Astrocyte (in vitro differentiated cells and primary cell): ENCODE data around the gene THADA. TPM values are rescaled to one million over a fixed set of nuclear protein-coding genes. Genes with fewer than 3 reads are reported as not detected.

Experiments used
- DNase-seq: peaks from one replicate; pipeline ENCODE4 v3.0.0-alpha.2; 2010; ENCODE audit warnings: low read depth
- FAIRE-seq: peaks from 2 replicates; lab custom pipeline; 2011; peaks lifted over from hg19 to GRCh38; lab: Jason Lieb, UNC
- H2AFZ ChIP-seq: 2 replicates; pipeline ENCODE4 v1.6.0; 2012; ENCODE audit warnings: low read depth, low read length, inconsistent platforms
- H3K27ac ChIP-seq: 2 replicates; pipeline ENCODE4 v1.5.1; 2011; ENCODE audit warnings: low read depth, low read length, inconsistent platforms
- H3K27me3 ChIP-seq: 2 replicates; pipeline ENCODE4 v1.6.0; 2011; ENCODE audit warnings: low read length, inconsistent platforms; ENCODE audit not compliant: insufficient read depth
- H3K36me3 ChIP-seq: 2 replicates; pipeline ENCODE4 v1.5.1; 2011; ENCODE audit warnings: low read length, inconsistent platforms; ENCODE audit not compliant: insufficient read depth
- H3K4me1 ChIP-seq: 2 replicates; pipeline ENCODE4 v1.5.1; 2011; ENCODE audit warnings: low read length, inconsistent platforms; ENCODE audit not compliant: insufficient read depth
- H3K4me2 ChIP-seq: 2 replicates; pipeline ENCODE4 v1.6.0; 2012; ENCODE audit warnings: low read length, inconsistent platforms
- H3K4me3 ChIP-seq: 2 replicates; pipeline ENCODE4 v1.5.1; 2011; ENCODE audit warnings: low read depth, mild to moderate bottlenecking, low read length, inconsistent platforms; ENCODE audit not compliant: insufficient read depth
- H3K79me2 ChIP-seq: 2 replicates; pipeline ENCODE4 v1.6.0; 2012; ENCODE audit warnings: mild to moderate bottlenecking, low read length, inconsistent platforms; ENCODE audit not compliant: insufficient read depth
- H3K9ac ChIP-seq: 2 replicates; pipeline ENCODE4 v1.6.0; 2012; ENCODE audit warnings: mild to moderate bottlenecking, low read length, inconsistent platforms
- H3K9me3 ChIP-seq: 2 replicates; pipeline ENCODE4 v1.5.1; 2012; ENCODE audit warnings: low read depth, mild to moderate bottlenecking, low read length, inconsistent platforms; ENCODE audit not compliant: insufficient read depth
- H4K20me1 ChIP-seq: 2 replicates; pipeline ENCODE4 v1.6.0; 2012; ENCODE audit warnings: low read length, inconsistent platforms; ENCODE audit not compliant: insufficient read depth
- H3K27ac Mint-ChIP-seq: one replicate; pipeline ENCODE4 v1.8.0; 2021; ENCODE audit warnings: mild to moderate bottlenecking, mixed read lengths; ENCODE audit not compliant: unreplicated experiment
- H3K27me3 Mint-ChIP-seq: one replicate; pipeline ENCODE4 v1.8.0; 2021; ENCODE audit warnings: low read depth, mixed read lengths; ENCODE audit not compliant: unreplicated experiment
- H3K36me3 Mint-ChIP-seq: one replicate; pipeline ENCODE4 v1.8.0; 2021; ENCODE audit warnings: low read depth, mixed read lengths; ENCODE audit not compliant: unreplicated experiment
- H3K4me1 Mint-ChIP-seq: one replicate; pipeline ENCODE4 v1.8.0; 2021; ENCODE audit warnings: low read depth, mixed read lengths; ENCODE audit not compliant: unreplicated experiment
- H3K4me3 Mint-ChIP-seq: one replicate; pipeline ENCODE4 v1.8.0; 2021; ENCODE audit warnings: mild to moderate bottlenecking, moderate library complexity, mixed read lengths; ENCODE audit not compliant: unreplicated experiment
- H3K9me3 Mint-ChIP-seq: one replicate; pipeline ENCODE4 v1.8.0; 2021; ENCODE audit warnings: mild to moderate bottlenecking, mixed read lengths; ENCODE audit not compliant: unreplicated experiment
- EZH2 ChIP-seq: IDR thresholded peaks from 2 replicates; pipeline ENCODE4 v1.6.1; 2012; ENCODE audit warnings: mild to moderate bottlenecking, low read length, inconsistent platforms; ENCODE audit not compliant: insufficient read depth
- total RNA-seq: library from RNA; stranded (reverse); gene quantifications from 2 replicates; pipeline ENCODE4 v1.2.1, GENCODE V29; 2021
- TF ChIP-seq, protein P1 (sequence below): IDR thresholded peaks from 2 replicates; pipeline ENCODE4 v1.5.1; 2011; ENCODE audit warnings: low read depth, mild to moderate bottlenecking, inconsistent platforms, low read length, moderate library complexity; ENCODE audit not compliant: insufficient read depth

THADA gene
- total RNA-seq, 1 donor from 2014 or later, result 16.2 TPM

- TF ChIP-seq EZH2, result no peak
- TF ChIP-seq, protein P1, sequence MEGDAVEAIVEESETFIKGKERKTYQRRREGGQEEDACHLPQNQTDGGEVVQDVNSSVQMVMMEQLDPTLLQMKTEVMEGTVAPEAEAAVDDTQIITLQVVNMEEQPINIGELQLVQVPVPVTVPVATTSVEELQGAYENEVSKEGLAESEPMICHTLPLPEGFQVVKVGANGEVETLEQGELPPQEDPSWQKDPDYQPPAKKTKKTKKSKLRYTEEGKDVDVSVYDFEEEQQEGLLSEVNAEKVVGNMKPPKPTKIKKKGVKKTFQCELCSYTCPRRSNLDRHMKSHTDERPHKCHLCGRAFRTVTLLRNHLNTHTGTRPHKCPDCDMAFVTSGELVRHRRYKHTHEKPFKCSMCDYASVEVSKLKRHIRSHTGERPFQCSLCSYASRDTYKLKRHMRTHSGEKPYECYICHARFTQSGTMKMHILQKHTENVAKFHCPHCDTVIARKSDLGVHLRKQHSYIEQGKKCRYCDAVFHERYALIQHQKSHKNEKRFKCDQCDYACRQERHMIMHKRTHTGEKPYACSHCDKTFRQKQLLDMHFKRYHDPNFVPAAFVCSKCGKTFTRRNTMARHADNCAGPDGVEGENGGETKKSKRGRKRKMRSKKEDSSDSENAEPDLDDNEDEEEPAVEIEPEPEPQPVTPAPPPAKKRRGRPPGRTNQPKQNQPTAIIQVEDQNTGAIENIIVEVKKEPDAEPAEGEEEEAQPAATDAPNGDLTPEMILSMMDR, result peak; percentile 9
- Histone ChIP-seq H2AFZ (no peak overlapping the region), H3K36me3 (no peaks in the 10 kb centered on the region), H3K27ac (no peak overlapping the region), H3K4me3 (no peak overlapping the region), H4K20me1 (peaks cover 10% of the 10 kb centered on the region), H3K79me2 (no peaks in the 10 kb centered on the region), H3K9ac (no peak overlapping the region), H3K4me1 (peaks cover 34% of the 10 kb centered on the region), H3K4me2 (no peak overlapping the region), H3K9me3 (no peaks in the 10 kb centered on the region), H3K27me3 (no peaks in the 10 kb centered on the region)
- Mint-ChIP-seq H3K27ac (no peak overlapping the region), H3K4me3 (no peak overlapping the region), H3K27me3 (no peaks in the 10 kb centered on the region), H3K9me3 (no peaks in the 10 kb centered on the region), H3K4me1 (peaks cover 49% of the 10 kb centered on the region), H3K36me3 (peaks cover 3% of the 10 kb centered on the region)
- FAIRE-seq (no peak), DNase-seq (no peak)
These were observed 324.8 kb downstream of the THADA start for GRCh38 chr2:43270930-43271615.

DNA sequence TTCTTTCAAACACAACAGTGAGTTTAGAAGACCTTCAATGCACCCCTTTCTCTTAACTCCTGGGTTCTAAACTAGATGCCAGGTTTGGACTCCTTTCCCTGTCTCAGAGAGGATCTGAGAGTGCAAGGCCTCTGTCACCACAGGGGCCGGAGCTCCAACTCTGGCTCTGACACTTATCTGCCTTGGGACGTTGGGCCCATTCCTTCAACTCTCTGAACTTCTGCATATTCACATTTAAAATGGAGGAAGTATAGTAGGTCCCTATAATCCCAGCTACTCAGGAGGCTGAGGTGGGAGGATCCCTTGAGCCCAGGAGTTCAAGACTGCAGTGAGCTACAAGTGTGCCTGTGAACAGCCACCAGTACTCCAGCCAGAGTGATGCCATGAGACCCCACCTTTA lies 325.4 kb downstream of the THADA start:
- H2AFZ ChIP-seq, result no peak overlapping the region
- Mint-ChIP-seq H3K27ac (peak overlapping the region; percentile 75), H3K9me3 (no peaks in the 10 kb centered on the region), H3K4me3 (no peak overlapping the region), H3K4me1 (peaks cover 48% of the 10 kb centered on the region), H3K36me3 (peaks cover 6% of the 10 kb centered on the region), H3K27me3 (no peaks in the 10 kb centered on the region)
- TF ChIP-seq EZH2, result no peak
- TF ChIP-seq, protein P1, result no peak
- H3K79me2 ChIP-seq, result no peaks in the 10 kb centered on the region
- H3K9ac ChIP-seq, result peak overlapping the region; percentile 72
- H3K9me3 ChIP-seq, result no peaks in the 10 kb centered on the region
- H3K36me3 ChIP-seq, result no peaks in the 10 kb centered on the region
- peaks cover 34% of the 10 kb centered on the region for H3K4me1 ChIP-seq
- FAIRE-seq (no peak), DNase-seq (no peak)
- H3K4me3 ChIP-seq, result no peak overlapping the region
- no peak overlapping the region for H3K4me2 ChIP-seq
- no peaks in the 10 kb centered on the region for H3K27me3 ChIP-seq
- peaks cover 9% of the 10 kb centered on the region for H4K20me1 ChIP-seq
- peak overlapping the region; percentile 70 for H3K27ac ChIP-seq

DNA sequence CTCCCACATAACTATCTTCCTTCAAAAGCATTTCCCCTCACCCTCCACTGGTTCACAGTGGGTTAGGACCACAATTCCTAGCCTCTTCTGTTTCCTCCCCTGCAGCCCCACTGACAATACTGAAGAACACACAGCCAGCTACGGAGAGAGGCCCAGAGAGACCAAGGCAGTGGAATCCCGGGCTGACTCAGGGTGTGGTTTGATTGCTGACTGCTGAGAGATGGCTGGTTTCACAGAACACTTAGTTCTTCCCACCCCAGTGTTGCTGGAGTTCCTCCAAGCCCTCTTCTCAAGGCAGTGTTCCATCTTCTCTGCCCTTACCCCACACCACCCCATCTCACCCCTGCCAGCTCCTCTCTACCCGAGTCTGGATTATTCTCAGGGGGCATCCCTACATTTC lies 326.1 kb downstream of the THADA start:
- peaks cover 6% of the 10 kb centered on the region for H3K36me3 Mint-ChIP-seq
- no peak overlapping the region for H3K4me3 Mint-ChIP-seq
- no peaks in the 10 kb centered on the region for H3K36me3 ChIP-seq
- FAIRE-seq (no peak), DNase-seq (peak; percentile 82)
- H3K9me3 Mint-ChIP-seq, result no peaks in the 10 kb centered on the region
- TF ChIP-seq EZH2, result no peak
- TF ChIP-seq, protein P1, result no peak
- peak overlapping the region; percentile 96 for H3K27ac Mint-ChIP-seq
- peak overlapping the region; percentile 70 for H3K27ac ChIP-seq
- H3K4me2 ChIP-seq, result peak overlapping the region; percentile 76
- H3K4me3 ChIP-seq, result no peak overlapping the region
- H3K4me1 ChIP-seq, result peaks cover 34% of the 10 kb centered on the region
- H3K27me3 ChIP-seq, result no peaks in the 10 kb centered on the region
- H3K4me1 Mint-ChIP-seq, result peaks cover 52% of the 10 kb centered on the region
- H3K79me2 ChIP-seq, result no peaks in the 10 kb centered on the region
- H3K27me3 Mint-ChIP-seq, result no peaks in the 10 kb centered on the region
- peak overlapping the region; percentile 72 for H3K9ac ChIP-seq
- H4K20me1 ChIP-seq, result peaks cover 9% of the 10 kb centered on the region
- no peak overlapping the region for H2AFZ ChIP-seq
- no peaks in the 10 kb centered on the region for H3K9me3 ChIP-seq
